ENCODE data around the gene FRAT2. TPM values are rescaled to one million over a fixed set of nuclear protein-coding genes. Genes with fewer than 3 reads are reported as not detected.
A peak's percentile ranks its signal among the peaks of the same experiment; 100 is the strongest.

The FRAT2 gene
- total and polyA plus RNA-seq, 2 of the 13 experiments (the other 11 are each of a cell fraction or from before 2014, with no cell fraction given), result 7.2 to 14.1 TPM

GRCh38 chr10:97332591-97333350 is 1.8 kb downstream of the FRAT2 start (continued):
- TF ChIP-seq, protein P1, sequence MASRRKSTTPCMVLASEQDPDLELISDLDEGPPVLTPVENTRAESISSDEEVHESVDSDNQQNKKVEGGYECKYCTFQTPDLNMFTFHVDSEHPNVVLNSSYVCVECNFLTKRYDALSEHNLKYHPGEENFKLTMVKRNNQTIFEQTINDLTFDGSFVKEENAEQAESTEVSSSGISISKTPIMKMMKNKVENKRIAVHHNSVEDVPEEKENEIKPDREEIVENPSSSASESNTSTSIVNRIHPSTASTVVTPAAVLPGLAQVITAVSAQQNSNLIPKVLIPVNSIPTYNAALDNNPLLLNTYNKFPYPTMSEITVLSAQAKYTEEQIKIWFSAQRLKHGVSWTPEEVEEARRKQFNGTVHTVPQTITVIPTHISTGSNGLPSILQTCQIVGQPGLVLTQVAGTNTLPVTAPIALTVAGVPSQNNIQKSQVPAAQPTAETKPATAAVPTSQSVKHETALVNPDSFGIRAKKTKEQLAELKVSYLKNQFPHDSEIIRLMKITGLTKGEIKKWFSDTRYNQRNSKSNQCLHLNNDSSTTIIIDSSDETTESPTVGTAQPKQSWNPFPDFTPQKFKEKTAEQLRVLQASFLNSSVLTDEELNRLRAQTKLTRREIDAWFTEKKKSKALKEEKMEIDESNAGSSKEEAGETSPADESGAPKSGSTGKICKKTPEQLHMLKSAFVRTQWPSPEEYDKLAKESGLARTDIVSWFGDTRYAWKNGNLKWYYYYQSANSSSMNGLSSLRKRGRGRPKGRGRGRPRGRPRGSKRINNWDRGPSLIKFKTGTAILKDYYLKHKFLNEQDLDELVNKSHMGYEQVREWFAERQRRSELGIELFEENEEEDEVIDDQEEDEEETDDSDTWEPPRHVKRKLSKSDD (CRISPR knock-in tag; IDR thresholded peaks at IDR 0.05; ENCODE audit: low read depth), result no peak
- TF ChIP-seq POGZ (CRISPR knock-in tag; IDR thresholded peaks at IDR 0.05), result no peak; the same call in 1 of the 2 replicates
- 0 out of 2 replicates have a peak, but pooled peaks have one; percentile 46 for TF ChIP-seq SNAPC2 (CRISPR knock-in tag; IDR thresholded peaks at IDR 0.05)
- no peak for TF ChIP-seq NPAS2 (CRISPR knock-in tag; IDR thresholded peaks at IDR 0.05; ENCODE audit: borderline replicate concordance)
- no peak for TF ChIP-seq PLSCR1 (CRISPR knock-in tag; IDR thresholded peaks at IDR 0.05; ENCODE audit: borderline replicate concordance)
- no peak for TF ChIP-seq ZSCAN25 (CRISPR knock-in tag; IDR thresholded peaks at IDR 0.05)
- no peak for TF ChIP-seq RFXAP (CRISPR knock-in tag; IDR thresholded peaks at IDR 0.05; ENCODE audit: borderline replicate concordance)
- TF ChIP-seq ZNF670 (CRISPR knock-in tag; IDR thresholded peaks at IDR 0.05; ENCODE audit: borderline replicate concordance), result no peak
- no peak for TF ChIP-seq RFX1 (IDR thresholded peaks at IDR 0.05)
- TF ChIP-seq NCOA2 (CRISPR knock-in tag; IDR thresholded peaks at IDR 0.05), result no peak
- no peak for TF ChIP-seq U2AF2 (IDR thresholded peaks at IDR 0.05; ENCODE audit: low read depth, low read length)
- TF ChIP-seq ZFX (CRISPR knock-in tag; IDR thresholded peaks at IDR 0.05; ENCODE audit: low read depth), result peak; percentile 38
- TF ChIP-seq PHB2 (IDR thresholded peaks at IDR 0.05; ENCODE audit: partially characterized antibody), result no peak
- TF ChIP-seq FOXK1 (CRISPR knock-in tag; IDR thresholded peaks at IDR 0.05; ENCODE audit: borderline replicate concordance, low read depth), result no peak
- 0 out of 2 replicates have a peak, but pooled peaks have one; percentile 34 for TF ChIP-seq ERF (CRISPR knock-in tag; IDR thresholded peaks at IDR 0.05)
- 0 out of 2 replicates have a peak, but pooled peaks have one; percentile 4 for TF ChIP-seq RBFOX2 (IDR thresholded peaks at IDR 0.05; ENCODE audit: low read depth, low read length)
- 0 out of 2 replicates have a peak, but pooled peaks have one; percentile 16 for TF ChIP-seq MIXL1 (CRISPR knock-in tag; IDR thresholded peaks at IDR 0.05)
- no peak for TF ChIP-seq ZNF660 (CRISPR knock-in tag; IDR thresholded peaks at IDR 0.05; ENCODE audit: borderline replicate concordance, low read depth)
- 0 out of 2 replicates have a peak, but pooled peaks have one; percentile 49 for TF ChIP-seq ZNF317 (CRISPR knock-in tag; IDR thresholded peaks at IDR 0.05)
- no peak for TF ChIP-seq ZMAT5 (CRISPR knock-in tag; IDR thresholded peaks at IDR 0.05; ENCODE audit: borderline replicate concordance, low read depth)
- 0 out of 2 replicates have a peak, but pooled peaks have one; percentile 10 for TF ChIP-seq ATF2 (CRISPR knock-in tag; IDR thresholded peaks at IDR 0.05)
- no peak for TF ChIP-seq ZFP62 (CRISPR knock-in tag; IDR thresholded peaks at IDR 0.05)
- TF ChIP-seq ZNF383 (CRISPR knock-in tag; IDR thresholded peaks at IDR 0.05; ENCODE audit: borderline replicate concordance), result no peak
- TF ChIP-seq ZNF605 (CRISPR knock-in tag; IDR thresholded peaks at IDR 0.05), result 0 out of 2 replicates have a peak, but pooled peaks have one; percentile 1
- TF ChIP-seq SAP130 (CRISPR knock-in tag; IDR thresholded peaks at IDR 0.05; ENCODE audit: low read depth), result peak; percentile 58; the same call in 1 of the 2 replicates
- no peak for TF ChIP-seq LCORL (IDR thresholded peaks at IDR 0.05)
- TF ChIP-seq LCORL (CRISPR knock-in tag; IDR thresholded peaks at IDR 0.05), result no peak
